Heart left ventricle (tissue), 13 donors: ENCODE results near the gene ITGB6.

Experiments used
- CTCF ChIP-seq, 12 donors: fragments of 200-600 bp; sonication (generic) in 4 of 12; IDR thresholded peaks; one replicate each; pipeline versions ENCODE4 v1.5.0 to v1.8.0; 2018 to 2022; ENCODE audit warnings: antibody characterized with exemption in 12 of 12, mild to moderate bottlenecking in 5 of 12
- POLR2A ChIP-seq, 2 donors: fragments of 450-650 bp; IDR thresholded peaks; one replicate each; pipeline ENCODE4 v1.6.1; 2017; ENCODE audit warnings: antibody characterized with exemption in 2 of 2, mild to moderate bottlenecking in 2 of 2, moderate library complexity in 2 of 2
- donor health status: ischemic (EF 13 %, LVEDD 7.1; RV severe dilation, severe dysfunction).
- donor health status: DM: no; HTN: yes; CAD: no.
- donor health status: DM: no; HTN: no; CAD: no.
- donor health status: ischemic (EF 25% LVEDD 6.9; RV normal size, moderate dysfunction).
- donor health status: ischemic (EF 25% LVEDD 5.7; RV mildly dilated, moderate dysfunction).
- donor health status: ischemic (EF 35%, LVEDD 5.7; RV mildly dilated, moderate dysfunction).
- donor health status: nonischemic (EF 11% LVEDD 7.7; RV severe dilation, severe dysfunction).
- donor health status: DM: yes; HTN: yes; CAD: no.
- donor health status: PGD.
- donor health status: ischemic (EF 29% LVEDD 5.4; RV normal size, mild dysfunction).
- donor health status: nonischemic (EF 23%, LVEDD 6.1; RV moderate dilation, normal function).

GRCh38 chr2:160132761-160133160 is 67.3 kb downstream of the ITGB6 start:
- TF ChIP-seq CTCF (IDR thresholded peaks at IDR 0.05) (no peak), POLR2A (IDR thresholded peaks at IDR 0.05) (no peak)
